ENCODE measurements around the gene HSPA9. TPM values are rescaled to one million over a fixed set of nuclear protein-coding genes. Genes with fewer than 3 reads are reported as not detected.

HSPA9 gene
- total and polyA plus RNA-seq, 2 experiments from 2014 or later: 213 to 292 TPM

DNA sequence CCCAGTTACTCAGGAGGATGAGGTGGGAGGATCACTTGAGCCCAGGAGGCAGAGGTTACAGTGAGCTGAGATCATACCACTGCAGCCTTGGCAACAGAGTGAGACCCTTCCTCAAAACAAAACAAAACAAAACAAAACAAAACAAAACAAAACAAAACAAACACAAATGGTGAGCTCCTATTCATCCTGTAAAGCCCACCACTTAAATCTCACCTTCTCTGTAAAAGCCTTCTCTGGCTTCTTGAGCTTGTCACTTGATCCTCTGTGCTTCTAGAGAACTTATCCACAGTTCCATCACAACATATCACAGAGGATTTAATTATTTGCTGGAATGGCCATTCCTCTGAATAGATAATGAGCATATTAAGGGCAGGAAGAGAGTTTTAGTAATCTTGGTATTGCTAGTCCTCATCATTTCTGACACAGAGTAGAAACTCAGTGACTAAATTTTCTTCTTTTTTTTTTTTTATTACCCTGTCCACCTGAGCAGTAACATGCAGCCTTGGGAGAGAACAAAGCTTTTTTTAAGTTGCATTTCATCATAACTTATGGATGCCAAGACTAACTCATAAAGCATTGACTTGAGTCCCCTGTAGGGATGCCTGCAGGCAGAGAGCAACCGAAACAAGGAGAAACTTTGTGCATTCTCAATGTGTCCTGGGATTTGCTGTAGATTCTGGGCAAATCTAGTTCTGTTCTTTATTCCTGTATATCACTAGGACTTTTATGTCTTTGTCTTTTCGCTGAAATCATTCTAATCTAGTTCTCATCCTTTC, 13.0 kb upstream of the HSPA9 start:
- no peak overlapping the region for H3K4me3 ChIP-seq
- H3K9me3 ChIP-seq (ENCODE audit: low read depth): no peaks in the 10 kb centered on the region
- no peak for DNase-seq (ENCODE audit: low read depth in 1 of 2, low spot score in 1 of 2)
- H3K27me3 ChIP-seq: no peaks in the 10 kb centered on the region
- no peak overlapping the region for H3K27ac ChIP-seq
- TF ChIP-seq, protein P1, sequence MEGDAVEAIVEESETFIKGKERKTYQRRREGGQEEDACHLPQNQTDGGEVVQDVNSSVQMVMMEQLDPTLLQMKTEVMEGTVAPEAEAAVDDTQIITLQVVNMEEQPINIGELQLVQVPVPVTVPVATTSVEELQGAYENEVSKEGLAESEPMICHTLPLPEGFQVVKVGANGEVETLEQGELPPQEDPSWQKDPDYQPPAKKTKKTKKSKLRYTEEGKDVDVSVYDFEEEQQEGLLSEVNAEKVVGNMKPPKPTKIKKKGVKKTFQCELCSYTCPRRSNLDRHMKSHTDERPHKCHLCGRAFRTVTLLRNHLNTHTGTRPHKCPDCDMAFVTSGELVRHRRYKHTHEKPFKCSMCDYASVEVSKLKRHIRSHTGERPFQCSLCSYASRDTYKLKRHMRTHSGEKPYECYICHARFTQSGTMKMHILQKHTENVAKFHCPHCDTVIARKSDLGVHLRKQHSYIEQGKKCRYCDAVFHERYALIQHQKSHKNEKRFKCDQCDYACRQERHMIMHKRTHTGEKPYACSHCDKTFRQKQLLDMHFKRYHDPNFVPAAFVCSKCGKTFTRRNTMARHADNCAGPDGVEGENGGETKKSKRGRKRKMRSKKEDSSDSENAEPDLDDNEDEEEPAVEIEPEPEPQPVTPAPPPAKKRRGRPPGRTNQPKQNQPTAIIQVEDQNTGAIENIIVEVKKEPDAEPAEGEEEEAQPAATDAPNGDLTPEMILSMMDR (IDR thresholded peaks at IDR 0.05; ENCODE audit: low read depth, low read length): no peak
- H3K4me1 ChIP-seq (ENCODE audit: low read depth): no peaks in the 10 kb centered on the region
- H3K36me3 ChIP-seq: no peaks in the 10 kb centered on the region

DNA sequence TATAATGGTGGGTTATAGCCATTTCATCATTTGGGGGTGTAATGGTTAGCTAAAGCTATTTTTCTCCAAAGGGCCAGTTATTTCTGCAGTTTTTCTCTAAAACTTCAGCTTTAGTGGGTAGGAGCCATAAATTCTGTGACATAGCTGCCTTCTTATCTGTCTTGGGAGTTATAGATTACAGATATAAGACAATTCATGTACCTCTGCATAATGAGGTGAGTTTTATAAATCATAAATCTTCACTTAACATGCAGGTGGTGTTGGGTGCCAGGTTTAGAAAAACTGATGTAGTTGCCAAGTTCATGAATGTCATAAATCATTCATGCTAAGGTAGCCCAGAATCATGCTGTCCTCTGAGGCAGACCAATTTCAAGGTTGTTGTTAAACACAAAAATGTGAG, 10.0 kb upstream of the HSPA9 start:
- no peak overlapping the region for H3K27ac ChIP-seq
- peaks cover 3% of the 10 kb centered on the region for H3K4me1 ChIP-seq (ENCODE audit: low read depth)
- H3K4me3 ChIP-seq: no peak overlapping the region
- H3K36me3 ChIP-seq: no peaks in the 10 kb centered on the region
- H3K9me3 ChIP-seq (ENCODE audit: low read depth): no peaks in the 10 kb centered on the region
- no peak for DNase-seq (ENCODE audit: low read depth in 1 of 2, low spot score in 1 of 2)
- TF ChIP-seq, protein P1 (IDR thresholded peaks at IDR 0.05; ENCODE audit: low read depth, low read length): no peak
- no peaks in the 10 kb centered on the region for H3K27me3 ChIP-seq

DNA sequence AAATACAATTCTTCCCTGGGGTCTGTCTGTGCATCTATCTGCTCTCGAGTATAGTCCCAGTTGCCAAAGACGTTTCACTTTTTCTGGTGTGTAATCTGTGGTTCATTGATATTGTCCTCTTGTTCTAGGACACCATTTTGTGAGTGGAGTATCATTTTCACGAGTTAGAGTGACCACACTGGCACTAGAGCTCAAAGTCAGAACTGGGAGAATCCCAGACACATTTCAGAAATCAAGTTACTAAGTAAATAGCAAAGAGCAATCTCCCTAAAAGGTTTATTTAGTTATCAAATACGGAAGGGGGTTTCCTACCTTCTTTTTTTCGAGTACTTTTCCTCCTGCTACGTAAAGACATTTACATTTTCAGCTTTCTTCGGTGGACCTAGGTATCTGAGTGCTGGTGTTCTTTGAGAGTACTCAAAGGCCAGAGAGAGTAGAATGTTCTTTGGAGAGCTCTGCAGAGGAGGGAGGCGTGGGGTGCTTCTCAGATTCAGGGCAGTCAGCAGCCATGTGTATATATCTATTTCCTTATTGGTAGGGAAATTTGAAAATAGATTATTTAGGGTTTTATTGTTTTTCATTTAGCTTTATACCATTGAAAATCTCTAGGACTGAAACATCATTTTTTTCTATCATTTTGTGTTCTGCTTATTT, 8.9 kb upstream of the HSPA9 start:
- no peak overlapping the region for H3K27ac ChIP-seq
- H3K27me3 ChIP-seq: no peaks in the 10 kb centered on the region
- H3K9me3 ChIP-seq (ENCODE audit: low read depth): no peaks in the 10 kb centered on the region
- H3K4me1 ChIP-seq (ENCODE audit: low read depth): peaks cover 3% of the 10 kb centered on the region
- no peak overlapping the region for H3K4me3 ChIP-seq
- no peaks in the 10 kb centered on the region for H3K36me3 ChIP-seq
- DNase-seq (ENCODE audit: low read depth in 1 of 2, low spot score in 1 of 2): no peak
- TF ChIP-seq, protein P1 (IDR thresholded peaks at IDR 0.05; ENCODE audit: low read depth, low read length): no peak

DNA sequence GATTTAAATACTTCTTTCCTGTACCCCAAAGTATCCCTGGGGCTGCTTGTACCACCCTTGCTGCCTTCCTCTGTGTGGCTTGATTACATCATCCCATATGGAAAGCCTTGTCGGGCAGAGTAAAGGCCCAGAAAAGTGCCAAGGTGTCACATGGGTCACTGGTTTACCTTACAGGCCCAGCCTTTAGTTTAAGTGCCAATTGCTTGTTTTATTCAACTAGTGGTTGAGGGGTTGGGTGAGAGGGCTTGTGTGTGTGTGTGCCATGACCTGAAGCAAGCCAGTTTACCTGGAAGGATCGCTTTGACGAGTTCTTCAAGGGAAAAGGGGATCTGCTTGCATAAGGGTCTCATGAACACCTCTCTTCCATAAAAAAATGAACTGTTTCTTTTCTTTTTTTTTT, 7.8 kb upstream of the HSPA9 start:
- Histone ChIP-seq H3K9me3 (ENCODE audit: low read depth) (no peaks in the 10 kb centered on the region), H3K4me3 (no peak overlapping the region), H3K27ac (no peak overlapping the region), H3K4me1 (ENCODE audit: low read depth) (peaks cover 3% of the 10 kb centered on the region), H3K27me3 (no peaks in the 10 kb centered on the region), H3K36me3 (no peaks in the 10 kb centered on the region)
- no peak for DNase-seq (ENCODE audit: low read depth in 1 of 2, low spot score in 1 of 2)
- TF ChIP-seq, protein P1 (IDR thresholded peaks at IDR 0.05; ENCODE audit: low read depth, low read length): no peak

DNA sequence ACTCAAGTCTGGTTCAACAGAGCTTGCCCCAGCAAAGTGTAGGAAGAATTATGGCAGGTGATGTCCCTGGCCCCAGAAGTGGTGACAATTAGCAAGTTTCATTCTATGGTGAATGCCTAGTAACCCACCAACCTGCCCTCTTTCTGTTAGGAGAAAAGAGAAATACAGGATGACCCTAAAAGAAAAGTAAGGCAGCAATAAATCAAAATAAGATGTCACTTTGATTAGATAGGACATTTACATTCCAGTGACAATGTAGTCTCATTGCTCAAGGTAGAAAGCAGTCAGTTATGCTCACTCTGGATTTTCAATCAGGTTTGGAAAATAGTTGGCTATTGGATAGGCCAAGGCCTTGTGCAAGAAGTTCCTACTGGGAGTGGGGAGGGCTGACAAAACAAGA, 5.6 kb upstream of the HSPA9 start:
- TF ChIP-seq, protein P1 (IDR thresholded peaks at IDR 0.05; ENCODE audit: low read depth, low read length): no peak
- no peak for DNase-seq (ENCODE audit: low read depth in 1 of 2, low spot score in 1 of 2)
- Histone ChIP-seq H3K27ac (peak overlapping the region; percentile 33), H3K27me3 (no peaks in the 10 kb centered on the region), H3K4me3 (no peak overlapping the region), H3K9me3 (ENCODE audit: low read depth) (no peaks in the 10 kb centered on the region), H3K4me1 (ENCODE audit: low read depth) (peaks cover 3% of the 10 kb centered on the region), H3K36me3 (no peaks in the 10 kb centered on the region)

Data from cardiac muscle cell (in vitro differentiated cells and primary cell).